ENCODE measurements around the gene P2RX1.

- no peak for TF ChIP-seq GATA2 (IDR thresholded peaks at IDR 0.05; ENCODE audit: low read depth, low read length)
- TF ChIP-seq GATA3 (IDR thresholded peaks at IDR 0.05; ENCODE audit: low read depth, low read length), result no peak
Measured at GRCh38 chr17:3937359-3937758, 21.1 kb upstream of the P2RX1 start.

Data from SH-SY5Y (cell line).